Heart right ventricle (tissue), 16 donors: ENCODE measurements around the gene TECPR1. TPM values are rescaled to one million over a fixed set of nuclear protein-coding genes. Genes with fewer than 3 reads are reported as not detected.

Experiments used
- ATAC-seq, 8 donors: fragments of 200-7000 bp; cut with Tn5 transposase; one replicate each; pipeline ENCODE4 v1.9.1; 2020; ENCODE audit warnings: mild to moderate bottlenecking in 8 of 8, moderate library complexity in 8 of 8, moderate number of reproducible peaks in 1 of 8
- DNase-seq, 2 donors: peaks; one replicate each; pipeline ENCODE4 v3.0.0-alpha.2; 2020
- H3K27ac ChIP-seq, 10 donors: fragments of 200-600 bp; sonication (generic) in 2 of 10; one replicate each; pipeline versions ENCODE4 v1.5.0 to v1.8.0; 2020 to 2022; ENCODE audit warnings: mild to moderate bottlenecking in 3 of 10
- H3K27me3 ChIP-seq, 7 donors: fragments of 200-600 bp; one replicate each; pipeline ENCODE4 v1.8.0; 2021 to 2022; ENCODE audit warnings: mild to moderate bottlenecking in 2 of 7
- H3K36me3 ChIP-seq, 9 donors: fragments of 200-600 bp; sonication (generic) in 1 of 9; one replicate each; pipeline versions ENCODE4 v1.5.0 to v1.8.0; 2020 to 2022; ENCODE audit warnings: mild to moderate bottlenecking in 2 of 9
- H3K4me1 ChIP-seq, 9 donors: fragments of 200-600 bp; sonication (generic) in 1 of 9; one replicate each; pipeline versions ENCODE4 v1.5.0 to v1.8.0; 2020 to 2022; ENCODE audit warnings: mild to moderate bottlenecking in 4 of 9
- H3K4me3 ChIP-seq, 10 donors: fragments of 200-600 bp; sonication (generic) in 2 of 10; one replicate each; pipeline versions ENCODE4 v1.5.0 to v1.8.0; 2020 to 2022; ENCODE audit warnings: mild to moderate bottlenecking in 7 of 10, moderate library complexity in 2 of 10
- H3K9me3 ChIP-seq, 11 donors: fragments of 200-600 bp in 10 of 11; sonication (generic) in 2 of 11; one replicate each; pipeline versions ENCODE4 v1.5.0 to v1.8.0; 2013 to 2022; ENCODE audit warnings: mild to moderate bottlenecking in 2 of 11, control low read depth in 1 of 11, moderate library complexity in 1 of 11
- CTCF ChIP-seq, 9 donors: fragments of 200-600 bp; sonication (generic) in 2 of 9; IDR thresholded peaks; one replicate each; pipeline versions ENCODE4 v1.5.0 to v1.8.0; 2021 to 2022; ENCODE audit warnings: antibody characterized with exemption in 9 of 9, mild to moderate bottlenecking in 5 of 9, moderate library complexity in 1 of 9
- WGBS, 2 donors: extraction: QIAGEN DNeasy Blood & Tissue Kit; methylation state at CpG; one replicate each; pipeline ENCODE4 v1.1.7; 2013; ENCODE audit warnings: inconsistent platforms in 1 of 2; 5-methylcytosine and 5-hydroxymethylcytosine counted together
- intact Hi-C, 10 donors: fragments of 100-400 bp; cut with DNase I; formaldehyde crosslinking; loops; one replicate each; pipeline versions ENCODE4 v1.11.1 to v1.14.2; 2022
- polyA plus RNA-seq, 2 donors: library from polyadenylated mRNA; stranded (reverse); fragments of 200-250 nt; gene quantifications; one replicate each; pipeline ENCODE4 v1.2.3, GENCODE V29; 2013
- total RNA-seq, 10 donors: library from RNA; stranded (reverse); fragmentation: NEBNext Ultra II Directional in 3 of 10; extraction: Animal tissue kit (Norgen Biotek cat#: 25700) in 3 of 10; gene quantifications; one replicate each; pipeline versions ENCODE4 v1.2.1 to v1.2.4, GENCODE V29; 2021 to 2023
- donor health status: Arrhythmogenic right ventricular cardiomyopathy.
- donor health status: ischemic (EF 13 %, LVEDD 7.1; RV severe dilation, severe dysfunction).
- donor health status: healthy with polysubstance abuse.
- donor health status: DM: no; HTN: yes; CAD: no.
- donor health status: DM: no; HTN: no; CAD: no.
- donor health status: ischemic (EF 25% LVEDD 6.9; RV normal size, moderate dysfunction).
- donor health status: ischemic (EF 25% LVEDD 5.7; RV mildly dilated, moderate dysfunction).
- donor health status: healthy.
- donor health status: DM: yes; HTN: yes; CAD: no.
- donor health status: Ischemic cardiomyopathy.
- donor health status: ischemic (EF 35%, LVEDD 5.7; RV mildly dilated, moderate dysfunction).
- donor health status: nonischemic (EF 11% LVEDD 7.7; RV severe dilation, severe dysfunction).
- donor health status: DM: yes; HTN: yes; CAD: no.
- donor health status: PGD.
- donor health status: ischemic (EF 29% LVEDD 5.4; RV normal size, mild dysfunction).
- donor health status: nonischemic (EF 23%, LVEDD 6.1; RV moderate dilation, normal function).

The TECPR1 gene
- total and polyA plus RNA-seq, 12 donors = 12.8 to 23.8 (median 15.4) TPM

DNA sequence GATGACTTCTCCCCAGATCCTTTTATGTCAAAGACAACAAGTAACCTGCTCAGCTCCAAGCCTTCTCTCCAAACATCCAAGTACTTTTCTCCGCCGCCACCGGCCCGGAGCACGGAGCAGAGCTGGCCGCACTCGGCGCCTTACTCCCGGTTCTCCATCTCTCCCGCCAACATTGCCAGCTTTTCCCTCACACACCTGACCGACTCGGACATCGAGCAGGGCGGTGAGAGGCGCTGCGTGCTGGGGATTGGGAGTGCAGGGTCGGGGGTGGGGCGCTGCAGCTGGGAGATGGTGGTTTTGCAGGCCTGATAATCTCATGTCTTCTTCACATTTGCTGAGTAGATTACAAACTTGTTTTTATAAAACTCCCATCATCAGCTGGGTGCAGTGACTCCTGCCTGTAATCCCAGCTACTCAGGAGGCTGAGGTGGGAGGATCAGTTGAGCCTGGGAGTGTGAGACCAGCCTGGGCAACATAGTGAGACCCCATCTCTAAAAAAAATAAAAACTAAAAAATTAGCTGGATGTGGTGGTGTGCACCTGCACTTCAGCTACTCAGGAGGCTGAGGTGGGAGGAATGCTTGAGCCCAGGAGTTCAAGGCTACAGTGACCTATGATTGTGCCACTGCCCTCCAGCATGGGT is 47.9 kb downstream of the TECPR1 start:
- TF ChIP-seq CTCF (IDR thresholded peaks at IDR 0.05) = no peak
- no peak overlapping the region for H3K4me3 ChIP-seq
- H3K36me3 ChIP-seq = peaks cover 0 to 61% (median 26%) of the 10 kb centered on the region in 9 donors
- H3K9me3 ChIP-seq = peaks cover 0 to 3% (median 0%) of the 10 kb centered on the region in 11 donors
- H3K27me3 ChIP-seq = no peaks in the 10 kb centered on the region
- H3K27ac ChIP-seq = no peak overlapping the region
- no peak for ATAC-seq
- no peak for DNase-seq
- 96 to 97% methylated on average over 18 of the region's 18 CpGs for WGBS, 2 donors
- peaks cover 0 to 10% (median 0%) of the 10 kb centered on the region in 9 donors for H3K4me1 ChIP-seq
- intact Hi-C loops = no loop called here

DNA sequence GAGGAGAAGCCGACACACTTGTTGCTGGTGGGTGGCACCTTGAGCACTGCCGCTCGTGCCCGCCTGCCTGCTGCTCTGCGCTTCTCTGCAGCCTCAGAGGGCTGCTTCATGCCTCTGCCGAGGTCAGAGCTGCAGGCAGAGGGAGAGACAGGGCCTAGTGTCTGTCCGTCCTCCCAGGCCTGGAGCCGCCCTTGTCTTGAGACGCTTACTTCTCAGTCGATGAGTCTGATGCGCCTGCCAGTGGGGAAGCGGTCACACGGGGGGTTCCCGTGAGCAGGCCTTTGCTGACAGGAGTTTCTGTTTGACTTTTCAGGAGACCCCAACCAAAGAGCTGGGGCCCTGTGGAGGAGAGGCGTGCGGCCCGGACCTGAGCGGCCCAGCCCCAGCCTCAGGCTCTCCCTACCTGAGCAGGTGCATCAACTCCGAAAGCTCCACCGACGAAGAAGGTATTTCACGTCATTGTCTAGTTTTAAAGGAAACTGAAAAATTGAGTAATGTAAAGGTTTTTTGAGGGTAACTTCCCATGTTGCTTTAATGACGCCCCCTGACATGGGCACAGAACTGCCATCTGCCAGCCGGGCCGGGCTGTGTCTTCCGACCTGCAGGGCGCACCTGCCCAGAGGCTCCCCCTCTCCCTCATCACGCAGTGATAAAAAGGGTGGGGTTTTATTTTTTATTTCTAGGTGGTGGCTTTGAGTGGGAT is 48.6 kb downstream of the TECPR1 start:
- WGBS, 2 donors = 96 to 97% methylated on average over 28 of the region's 28 CpGs
- peaks cover 0 to 10% (median 0%) of the 10 kb centered on the region in 11 donors for H3K9me3 ChIP-seq
- DNase-seq = no peak
- peaks cover 0 to 10% (median 0%) of the 10 kb centered on the region in 9 donors for H3K4me1 ChIP-seq
- H3K27ac ChIP-seq = no peak overlapping the region
- no peaks in the 10 kb centered on the region for H3K27me3 ChIP-seq
- no peak for TF ChIP-seq CTCF (IDR thresholded peaks at IDR 0.05)
- ATAC-seq = peak in 1 of 8 donors; percentile 11
- H3K4me3 ChIP-seq = no peak overlapping the region
- intact Hi-C loops = no loop called here
- peaks cover 0 to 61% (median 26%) of the 10 kb centered on the region in 9 donors for H3K36me3 ChIP-seq

- TF ChIP-seq CTCF (IDR thresholded peaks at IDR 0.05) = no peak
- Histone ChIP-seq H3K4me3 (no peak overlapping the region), H3K36me3 (peaks cover 0 to 60% (median 24%) of the 10 kb centered on the region in 9 donors), H3K9me3 (peaks cover 0 to 18% (median 0%) of the 10 kb centered on the region in 11 donors), H3K4me1 (peaks cover 0 to 10% (median 0%) of the 10 kb centered on the region in 9 donors), H3K27me3 (no peaks in the 10 kb centered on the region), H3K27ac (no peak overlapping the region)
- no peak for ATAC-seq
- no peak for DNase-seq
- 85 to 88% methylated on average over 15 of the region's 15 CpGs for WGBS, 2 donors
- intact Hi-C loops = no loop called here
Observed at GRCh38 chr7:98202367-98203195, 49.5 kb downstream of the TECPR1 start.

DNA sequence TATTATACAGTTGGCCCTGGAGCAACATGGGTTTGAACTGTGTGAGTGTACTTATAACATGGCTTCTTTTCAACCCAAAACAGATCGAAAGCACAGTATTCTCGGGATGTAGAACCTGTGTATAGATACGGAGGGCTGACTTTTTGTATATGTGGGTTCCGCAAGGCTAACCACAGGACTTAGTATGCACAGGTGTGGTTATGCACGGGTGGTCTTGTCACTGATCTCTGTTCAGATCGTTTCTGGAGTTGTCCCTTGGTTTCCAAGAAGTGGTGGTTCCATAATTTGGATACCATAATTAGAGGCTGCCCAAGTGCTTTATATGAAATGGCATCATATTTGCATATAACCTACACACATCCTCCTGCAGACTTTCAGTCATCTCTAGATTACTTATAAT is 51.7 kb downstream of the TECPR1 start:
- WGBS, 2 donors = 91 to 92% methylated on average over 6 of the region's 6 CpGs
- ATAC-seq = no peak

More for the DNA sequence above, 51.7 kb downstream of the TECPR1 start:
- peaks cover 0 to 18% (median 0%) of the 10 kb centered on the region in 11 donors for H3K9me3 ChIP-seq
- H3K36me3 ChIP-seq = peaks cover 0 to 60% (median 7%) of the 10 kb centered on the region in 9 donors
- no peak for DNase-seq
- H3K4me3 ChIP-seq = no peak overlapping the region
- no peak for TF ChIP-seq CTCF (IDR thresholded peaks at IDR 0.05)
- H3K27me3 ChIP-seq = no peaks in the 10 kb centered on the region
- intact Hi-C loops = no loop called here
- H3K27ac ChIP-seq = no peak overlapping the region
- H3K4me1 ChIP-seq = peaks cover 0 to 10% (median 0%) of the 10 kb centered on the region in 9 donors
